HCT116 (cell line): ENCODE data around the gene DPH1. TPM values are rescaled to one million over a fixed set of nuclear protein-coding genes. Genes with fewer than 3 reads are reported as not detected.

ENCODE experiments used
- ATAC-seq: fragments of 200-7000 bp; cut with Tn5 transposase; 2 replicates; pipeline ENCODE4 v1.9.1; 2020; ENCODE audit warnings: mild to moderate bottlenecking, moderate library complexity
- BruUV-seq: library from RNA; stranded (reverse); fragments of 400-500 nt; replicated peaks from 2 replicates; lab custom pipeline; 2021; lab: Mats Ljungman, UMichigan
- CTCF ChIA-PET: fragments of 300-600 bp; sonication (Branson Sonifier 250); formaldehyde crosslinking; loops from one replicate; lab custom pipeline; 2021; ENCODE audit warnings: antibody characterized with exemption; lab: Charles Lee
- POLR2A ChIA-PET: fragments of 300-600, 350-600 bp; sonication (Branson Sonifier 250); formaldehyde crosslinking; loops from one replicate; lab custom pipeline; 2021; ENCODE audit warnings: antibody characterized with exemption; lab: Charles Lee
- RAD21 ChIA-PET, 2 experiments: fragments of 300-600 bp; sonication (Branson Sonifier 250); formaldehyde crosslinking; loops; one replicate each; lab custom pipeline; 2023; ENCODE audit warnings: low total read pairs in 2 of 2; ENCODE audit not compliant: uncharacterized antibody in 2 of 2, unreplicated experiment in 2 of 2, low non-redundant PET in 1 of 2; lab: Charles Lee
- DNase-seq: peaks from one replicate; pipeline ENCODE4 v3.0.0-alpha.2; 2010; ENCODE audit warnings: low read depth, low spot score
- H2AFZ ChIP-seq: fragments of 200-600 bp; shearing (Covaris generic), sonication (generic); 2 replicates; pipeline ENCODE4 v1.6.1; 2017; ENCODE audit warnings: low read depth, mixed run types, mixed read lengths, antibody characterized with exemption, low read length; ENCODE audit not compliant: poor library complexity, severe bottlenecking
- H3K27ac ChIP-seq: 2 replicates; pipeline ENCODE4 v1.5.1; 2012; ENCODE audit warnings: low read depth, low read length
- H3K27me3 ChIP-seq: fragments of 200-600 bp; sonication (generic); 2 replicates; pipeline ENCODE4 v1.6.1; 2016; ENCODE audit warnings: mixed run types, low read length, mixed read lengths; ENCODE audit not compliant: insufficient read depth
- H3K36me3 ChIP-seq, 2 experiments: fragments of 200-500 bp in 1 of 2; fragments of 200-600 bp in 1 of 2; sonication (Bioruptor generic) in 1 of 2; sonication (generic) in 1 of 2; 2 replicates each; pipeline versions ENCODE4 v1.5.1 to v1.6.1; 2014 to 2016; ENCODE audit warnings: low read length in 2 of 2, inconsistent platforms in 1 of 2, mixed read lengths in 1 of 2, mixed run types in 1 of 2; ENCODE audit not compliant: insufficient read depth in 2 of 2, control insufficient read depth in 1 of 2
- H3K4me1 ChIP-seq, 2 experiments: fragments of 200-600 bp in 1 of 2; sonication (generic) in 1 of 2; 2 replicates each; pipeline versions ENCODE4 v1.5.1 to v1.6.1; 2012 to 2017; ENCODE audit warnings: low read length in 2 of 2, inconsistent platforms in 1 of 2, mild to moderate bottlenecking in 1 of 2, mixed read lengths in 1 of 2, mixed run types in 1 of 2, moderate library complexity in 1 of 2; ENCODE audit not compliant: insufficient read depth in 2 of 2, control insufficient read depth in 1 of 2
- H3K4me2 ChIP-seq: fragments of 200-600 bp; sonication (generic); 2 replicates; pipeline ENCODE4 v1.6.1; 2017; ENCODE audit warnings: mixed run types, low read length, mixed read lengths
- H3K4me3 ChIP-seq, 2 experiments: fragments of 200-600 bp in 1 of 2; sonication (generic) in 1 of 2; replicated peaks in 1 of 2; 2 replicates each; pipeline ENCODE4 v1.5.1; 2011 to 2016; ENCODE audit warnings: low read length in 2 of 2, control low read depth in 1 of 2, low read depth in 1 of 2, mild to moderate bottlenecking in 1 of 2, mixed read lengths in 1 of 2, mixed run types in 1 of 2
- H3K79me2 ChIP-seq: fragments of 200-600 bp; sonication (generic); 2 replicates; pipeline ENCODE4 v1.6.1; 2017; ENCODE audit warnings: mild to moderate bottlenecking, mixed run types, low read length, moderate library complexity, mixed read lengths; ENCODE audit not compliant: insufficient read depth
- H3K9ac ChIP-seq: fragments of 200-600 bp; sonication (generic); 2 replicates; pipeline ENCODE4 v1.6.1; 2016; ENCODE audit warnings: low read length, mixed read lengths
- H3K9me2 ChIP-seq: fragments of 200-600 bp; sonication (generic), shearing (Covaris generic); 2 replicates; pipeline ENCODE4 v1.6.1; 2017; ENCODE audit warnings: mixed run types, mild to moderate bottlenecking, moderate library complexity; ENCODE audit not compliant: insufficient read depth
- H3K9me3 ChIP-seq, 2 experiments: fragments of 200-500 bp in 1 of 2; fragments of 200-600 bp in 1 of 2; sonication (Bioruptor generic) in 1 of 2; sonication (generic) in 1 of 2; 2 replicates each; pipeline ENCODE4 v1.6.1; 2014 to 2017; ENCODE audit warnings: low read length in 2 of 2, mixed read lengths in 2 of 2, inconsistent platforms in 1 of 2, low read depth in 1 of 2, mild to moderate bottlenecking in 1 of 2, mixed run types in 1 of 2, moderate library complexity in 1 of 2; ENCODE audit not compliant: control insufficient read depth in 1 of 2, insufficient read depth in 1 of 2
- H4K20me1 ChIP-seq: fragments of 200-600 bp; sonication (generic), shearing (Covaris generic); 2 replicates; pipeline ENCODE4 v1.6.1; 2017; ENCODE audit warnings: mixed run types, mild to moderate bottlenecking, moderate library complexity; ENCODE audit not compliant: insufficient read depth
- EZH2 ChIP-seq: fragments of 200-600 bp; sonication (generic); IDR thresholded peaks from 2 replicates; pipeline ENCODE4 v1.6.1; 2017; ENCODE audit warnings: antibody characterized with exemption, mixed run types
- EZH2phosphoT487 ChIP-seq: fragments of 200-600 bp; IDR thresholded peaks from 2 replicates; pipeline ENCODE4 v1.6.1; 2018; ENCODE audit warnings: antibody characterized with exemption, borderline replicate concordance
- MAX ChIP-seq: IDR thresholded peaks from 2 replicates; pipeline ENCODE4 v1.6.1; 2012
- RAD21 ChIP-seq: IDR thresholded peaks from 2 replicates; pipeline ENCODE4 v1.6.1; 2012; ENCODE audit warnings: low read depth, mild to moderate bottlenecking
- TCF7L2 ChIP-seq: IDR thresholded peaks from 2 replicates; pipeline ENCODE4 v1.7.0; 2011; ENCODE audit warnings: borderline replicate concordance, inconsistent platforms; ENCODE audit not compliant: insufficient read depth, insufficient read length; ENCODE audit errors: extremely low read depth
- intact Hi-C: fragments of 100-400 bp; cut with micrococcal nuclease; formaldehyde crosslinking; loops from 2 replicates; pipeline ENCODE4 v1.10.0; 2022
- total RNA-seq: library from RNA; stranded (reverse); gene quantifications from one replicate; pipeline ENCODE4 v1.2.1, GENCODE V29; 2021; ENCODE audit not compliant: unreplicated experiment
- TF ChIP-seq, protein P1 (sequence below), 3 experiments: fragments of 200-600 bp in 1 of 3; sonication (generic) in 1 of 3; IDR thresholded peaks in 2 of 3; conservative IDR thresholded peaks in 1 of 3; 2 replicates each; pipeline ENCODE4 v1.5.1; 2012 to 2017; ENCODE audit warnings: low read depth in 2 of 3, low read length in 2 of 3, antibody characterized with exemption in 1 of 3, borderline replicate concordance in 1 of 3, control low read depth in 1 of 3, mild to moderate bottlenecking in 1 of 3, mixed read lengths in 1 of 3, mixed run types in 1 of 3, moderate library complexity in 1 of 3; ENCODE audit not compliant: insufficient read depth in 1 of 3

Gene DPH1
- total RNA-seq, 1 experiment from 2014 or later, result 47.2 TPM

GRCh38 chr17:2025622-2026309 lies 4.2 kb upstream of the DPH1 start:
- Histone ChIP-seq H3K36me3 (no peaks in the 10 kb centered on the region), H3K4me2 (peak overlapping the region; percentile 92), H3K27me3 (no peaks in the 10 kb centered on the region), H3K9ac (peak overlapping the region; percentile 63), H3K79me2 (peaks cover 1% of the 10 kb centered on the region; the same call in 1 of the 2 replicates), H3K27ac (peak overlapping the region; percentile 16; the same call in 1 of the 2 replicates), H3K4me1 (peaks cover 11 to 32% of the 10 kb centered on the region in 2 experiments; a peak in 3 of 4 replicates), H3K4me3 (peak overlapping the region; percentile 58 to 63), H3K9me2 (no peaks in the 10 kb centered on the region), H2AFZ (peak overlapping the region; percentile 38), H4K20me1 (no peaks in the 10 kb centered on the region), H3K9me3 (no peaks in the 10 kb centered on the region)
- TF ChIP-seq EZH2, result no peak
- TF ChIP-seq, protein P1, sequence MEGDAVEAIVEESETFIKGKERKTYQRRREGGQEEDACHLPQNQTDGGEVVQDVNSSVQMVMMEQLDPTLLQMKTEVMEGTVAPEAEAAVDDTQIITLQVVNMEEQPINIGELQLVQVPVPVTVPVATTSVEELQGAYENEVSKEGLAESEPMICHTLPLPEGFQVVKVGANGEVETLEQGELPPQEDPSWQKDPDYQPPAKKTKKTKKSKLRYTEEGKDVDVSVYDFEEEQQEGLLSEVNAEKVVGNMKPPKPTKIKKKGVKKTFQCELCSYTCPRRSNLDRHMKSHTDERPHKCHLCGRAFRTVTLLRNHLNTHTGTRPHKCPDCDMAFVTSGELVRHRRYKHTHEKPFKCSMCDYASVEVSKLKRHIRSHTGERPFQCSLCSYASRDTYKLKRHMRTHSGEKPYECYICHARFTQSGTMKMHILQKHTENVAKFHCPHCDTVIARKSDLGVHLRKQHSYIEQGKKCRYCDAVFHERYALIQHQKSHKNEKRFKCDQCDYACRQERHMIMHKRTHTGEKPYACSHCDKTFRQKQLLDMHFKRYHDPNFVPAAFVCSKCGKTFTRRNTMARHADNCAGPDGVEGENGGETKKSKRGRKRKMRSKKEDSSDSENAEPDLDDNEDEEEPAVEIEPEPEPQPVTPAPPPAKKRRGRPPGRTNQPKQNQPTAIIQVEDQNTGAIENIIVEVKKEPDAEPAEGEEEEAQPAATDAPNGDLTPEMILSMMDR (IDR thresholded peaks at IDR 0.05 in 2 of 3, conservative IDR thresholded peaks at IDR 0.05 in 1 of 3; ENCODE audit: borderline replicate concordance in 1 of 3, insufficient read depth in 1 of 3, low read depth in 2 of 3, low read length in 2 of 3), result peak; percentile 66 to 74 (median 69)
- peak; percentile 77 for TF ChIP-seq TCF7L2
- peak; percentile 83 for TF ChIP-seq RAD21
- TF ChIP-seq EZH2phosphoT487, result no peak
- no peak for TF ChIP-seq MAX
- DNase-seq (no peak), ATAC-seq (peak; percentile 32)
- CTCF ChIA-PET, result interaction anchor here (0.6 to 3.9 kb wide), 13 partner anchors 17 to 452 kb away, joined by 3 to 76 read pairs (median 4); partner anchors contain the start of gene RILP
- POLR2A ChIA-PET, result interaction anchor here (0.7 to 1.5 kb wide), 2 partner anchors 98 to 117 kb away, joined by 5 to 6 read pairs; no protein-coding TSS in a partner anchor
- intact Hi-C loops, result loop anchor here (1.0 kb wide), 1 partner anchor 117 kb away; no protein-coding TSS in a partner anchor
- BruUV-seq, result no TSS peak
- RAD21 ChIA-PET, result interaction anchor here (0.6 to 2.7 kb wide), 4 partner anchors 102 to 117 kb away, joined by 3 to 16 read pairs (median 8); no protein-coding TSS in a partner anchor
